ENCODE data around the gene F2.
"Not testable (repeated sequence)": the region's sequence is repeated elsewhere in the genome, so short reads cannot be mapped to it uniquely, and the experiment has no call there.

Gene F2

DNA sequence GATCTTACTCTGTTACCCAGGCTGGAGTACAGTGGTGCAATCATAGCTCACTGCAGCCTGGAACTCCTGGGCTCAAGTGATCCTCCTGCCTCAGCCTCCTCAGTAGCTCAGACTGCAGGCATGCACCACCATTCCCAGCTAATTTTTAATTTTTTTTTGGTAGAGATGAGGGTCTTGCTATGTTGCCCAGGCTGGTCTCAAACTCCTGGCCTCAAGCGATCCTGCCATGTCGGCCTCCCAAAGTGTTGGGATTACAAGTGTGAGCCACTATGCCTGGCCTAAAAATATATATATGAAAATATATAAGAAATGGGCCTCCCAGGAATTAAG, 1.2 kb upstream of the F2 start:
- not testable (repeated sequence) for DNase-seq (ENCODE audit: low read depth in 1 of 2, low spot score in 1 of 2)

- no peak for DNase-seq (ENCODE audit: low read depth in 1 of 2, low spot score in 1 of 2)
These were observed 626 bp upstream of the F2 start for GRCh38 chr11:46718155-46719019.

- DNase-seq (ENCODE audit: low read depth in 1 of 2, low spot score in 1 of 2): no peak
These were observed 668 bp downstream of the F2 start for GRCh38 chr11:46719543-46720218.

GRCh38 chr11:46721286-46721685, 2.3 kb downstream of the F2 start:
- no peak for DNase-seq (ENCODE audit: low read depth in 1 of 2, low spot score in 1 of 2)

- no peak for DNase-seq (ENCODE audit: low read depth in 1 of 2, low spot score in 1 of 2)
These were observed 3.7 kb downstream of the F2 start for GRCh38 chr11:46722566-46723358.

GRCh38 chr11:46723359-46723680, 4.3 kb downstream of the F2 start:
- no peak for DNase-seq (ENCODE audit: low read depth in 1 of 2, low spot score in 1 of 2)

DNA sequence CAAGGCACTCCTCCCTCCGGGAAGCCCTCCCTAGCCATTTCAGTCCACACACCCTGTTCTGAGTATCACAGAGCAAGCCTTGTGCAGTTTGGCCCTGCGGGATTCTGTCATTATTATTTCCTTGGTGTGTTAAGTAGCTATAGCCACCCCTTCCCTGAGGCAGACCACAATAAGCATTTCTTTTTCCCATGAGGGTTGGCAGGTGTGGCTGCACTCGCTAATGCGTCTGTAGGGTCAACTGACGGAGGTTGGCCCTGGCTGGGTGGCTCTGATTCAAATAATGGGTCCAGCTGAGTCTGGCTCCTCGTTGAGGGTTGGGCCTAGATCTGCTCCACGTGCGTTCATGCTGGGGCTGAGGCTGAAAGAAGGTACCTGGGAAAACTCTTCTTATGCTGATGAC, 5.1 kb downstream of the F2 start:
- DNase-seq (ENCODE audit: low read depth in 1 of 2, low spot score in 1 of 2): no peak

DNA sequence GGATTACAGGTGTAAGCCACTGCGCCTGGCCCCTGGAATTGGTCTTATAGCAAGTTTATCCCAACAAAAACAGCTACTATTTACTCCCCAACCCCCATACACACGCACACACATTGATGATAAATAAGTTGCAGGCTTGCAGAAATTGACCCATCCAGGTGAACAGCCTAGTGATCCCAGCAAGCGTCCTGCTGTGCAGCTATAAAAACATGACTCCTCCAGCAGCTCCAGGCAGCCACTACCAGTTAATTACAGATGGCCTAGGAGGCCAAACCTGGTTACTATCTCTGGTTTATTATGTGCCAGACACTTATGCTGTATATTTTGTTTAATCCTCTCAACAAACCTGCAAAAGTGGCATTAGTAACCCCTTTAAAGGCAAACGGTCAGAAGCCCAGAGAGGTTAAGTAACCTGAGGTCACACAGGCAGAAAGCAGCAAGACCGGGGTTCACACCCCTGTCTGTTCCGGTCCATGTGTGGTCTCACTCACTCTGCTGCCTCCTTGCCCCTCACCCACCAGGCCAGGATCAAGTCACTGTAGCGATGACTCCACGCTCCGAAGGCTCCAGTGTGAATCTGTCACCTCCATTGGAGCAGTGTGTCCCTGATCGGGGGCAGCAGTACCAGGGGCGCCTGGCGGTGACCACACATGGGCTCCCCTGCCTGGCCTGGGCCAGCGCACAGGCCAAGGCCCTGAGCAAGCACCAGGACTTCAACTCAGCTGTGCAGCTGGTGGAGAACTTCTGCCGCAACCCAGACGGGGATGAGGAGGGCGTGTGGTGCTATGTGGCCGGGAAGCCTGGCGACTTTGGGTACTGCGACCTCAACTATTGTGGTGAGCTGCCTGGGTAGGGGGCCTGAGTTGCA, 6.6 kb downstream of the F2 start:
- no peak for DNase-seq (ENCODE audit: low read depth in 1 of 2, low spot score in 1 of 2)

DNA sequence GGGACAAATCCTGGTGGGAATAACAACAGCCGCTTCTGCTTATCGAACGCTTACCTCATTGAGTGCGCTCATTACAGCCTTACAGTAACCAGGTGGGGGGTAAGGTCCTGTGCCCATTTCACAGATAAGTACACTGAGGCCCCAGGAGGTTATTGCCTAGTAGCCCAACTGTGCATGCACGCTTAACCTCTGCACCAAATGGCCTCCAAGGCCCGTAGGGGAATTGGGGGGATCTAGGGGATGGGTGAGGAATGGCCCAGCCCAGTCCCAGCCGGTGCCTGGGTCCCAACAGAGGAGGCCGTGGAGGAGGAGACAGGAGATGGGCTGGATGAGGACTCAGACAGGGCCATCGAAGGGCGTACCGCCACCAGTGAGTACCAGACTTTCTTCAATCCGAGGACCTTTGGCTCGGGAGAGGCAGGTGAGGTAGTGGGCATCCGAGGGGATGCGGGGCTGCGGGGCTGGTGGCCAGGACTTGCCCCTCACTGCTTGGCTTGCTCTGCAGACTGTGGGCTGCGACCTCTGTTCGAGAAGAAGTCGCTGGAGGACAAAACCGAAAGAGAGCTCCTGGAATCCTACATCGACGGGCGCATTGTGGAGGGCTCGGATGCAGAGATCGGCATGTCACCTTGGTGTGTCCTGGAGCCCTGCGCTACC, 7.3 kb downstream of the F2 start:
- DNase-seq (ENCODE audit: low read depth in 1 of 2, low spot score in 1 of 2): no peak

DNA sequence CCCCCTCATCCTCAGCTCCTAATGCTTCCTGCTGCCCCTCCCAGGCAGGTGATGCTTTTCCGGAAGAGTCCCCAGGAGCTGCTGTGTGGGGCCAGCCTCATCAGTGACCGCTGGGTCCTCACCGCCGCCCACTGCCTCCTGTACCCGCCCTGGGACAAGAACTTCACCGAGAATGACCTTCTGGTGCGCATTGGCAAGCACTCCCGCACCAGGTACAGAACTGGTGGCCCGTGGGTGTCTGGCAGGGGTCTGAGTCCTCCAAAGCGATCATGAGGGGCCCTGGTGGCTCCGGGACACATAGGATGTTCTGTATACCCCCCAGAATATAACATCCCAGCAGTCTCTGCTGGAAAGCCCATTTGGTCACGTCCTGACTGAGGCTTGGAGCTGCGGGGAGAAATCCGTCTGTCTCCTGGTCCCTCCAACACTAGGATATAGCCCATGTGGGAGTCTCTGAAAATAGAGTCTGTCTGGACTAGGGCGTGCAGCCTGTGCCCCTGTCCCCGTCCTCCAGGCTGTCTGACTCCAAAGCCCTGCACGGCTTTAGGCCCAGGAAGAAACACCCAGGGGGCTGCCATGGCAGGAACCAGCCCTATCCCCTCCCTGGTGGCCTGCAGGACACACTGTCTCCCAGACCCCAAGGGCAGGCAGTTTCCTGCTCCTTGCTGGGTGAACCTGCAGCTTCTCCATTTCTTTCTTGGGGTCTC, 9.1 kb downstream of the F2 start:
- DNase-seq (ENCODE audit: low read depth in 1 of 2, low spot score in 1 of 2): no peak

GRCh38 chr11:46728659-46729040, 9.6 kb downstream of the F2 start:
- DNase-seq (ENCODE audit: low read depth in 1 of 2, low spot score in 1 of 2): no peak

GRCh38 chr11:46729110-46730027, 10.4 kb downstream of the F2 start:
- no peak for DNase-seq (ENCODE audit: low read depth in 1 of 2, low spot score in 1 of 2)

GRCh38 chr11:46731545-46731944, 12.5 kb downstream of the F2 start:
- DNase-seq (ENCODE audit: low read depth in 1 of 2, low spot score in 1 of 2): no peak

GRCh38 chr11:46733234-46733633, 14.2 kb downstream of the F2 start:
- no peak for DNase-seq (ENCODE audit: low read depth in 1 of 2, low spot score in 1 of 2)

- no peak for DNase-seq (ENCODE audit: low read depth in 1 of 2, low spot score in 1 of 2)
These were observed 17.1 kb downstream of the F2 start for GRCh38 chr11:46736146-46736545.

- no peak for DNase-seq (ENCODE audit: low read depth in 1 of 2, low spot score in 1 of 2)
These were observed 17.6 kb downstream of the F2 start for GRCh38 chr11:46736615-46737014.

DNA sequence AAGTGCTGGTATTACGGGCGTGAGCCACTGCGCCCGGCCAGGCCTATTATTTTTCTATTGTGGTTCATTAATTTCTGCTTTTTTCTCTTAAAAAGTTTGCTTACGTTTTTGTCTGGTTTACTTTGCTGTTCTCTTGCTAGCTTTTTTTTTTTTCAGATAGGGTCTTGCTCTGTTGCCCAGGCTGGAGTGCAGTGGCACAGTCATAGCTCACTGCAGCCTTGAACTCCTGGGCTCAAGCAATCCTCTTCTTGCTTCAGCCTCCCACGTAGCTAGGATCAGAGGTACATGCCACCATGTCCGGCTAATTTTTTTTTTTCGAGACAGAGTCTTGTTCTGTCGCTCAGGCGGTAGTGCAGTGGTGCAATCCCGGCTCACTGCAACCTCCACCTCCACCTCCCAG, 18.7 kb downstream of the F2 start:
- DNase-seq (ENCODE audit: low read depth in 1 of 2, low spot score in 1 of 2): no peak

- no peak for DNase-seq (ENCODE audit: low read depth in 1 of 2, low spot score in 1 of 2)
These were observed 19.9 kb downstream of the F2 start for GRCh38 chr11:46738887-46739286.

Measured in activated T-helper 1 cell treated with anti-CD3 and anti-CD28 coated beads, Interleukin-2, amount 50 U/mL, for 16 hours (primary cell).